Measurements from ENCODE around the gene ARHGDIB.

ARHGDIB gene

GRCh38 chr12:14961466-14962152, at the start of gene ARHGDIB:
ARHGDIB (minus strand) TSS chr12:14961601; CDS start chr12:14950712, 10,889 bp downstream.
- TF ChIP-seq CTCF (IDR thresholded peaks at IDR 0.05), result no peak

GRCh38 chr12:15011162-15011561, 49.8 kb upstream of the ARHGDIB start:
- 0 out of 2 replicates have a peak, but pooled peaks have one; percentile 20 for TF ChIP-seq CTCF (IDR thresholded peaks at IDR 0.05)

- no peak for TF ChIP-seq CTCF (IDR thresholded peaks at IDR 0.05)
Observed at GRCh38 chr12:15007551-15007950, 46.1 kb upstream of the ARHGDIB start.

- TF ChIP-seq CTCF (IDR thresholded peaks at IDR 0.05), result no peak
Observed at GRCh38 chr12:15005064-15005463, 43.7 kb upstream of the ARHGDIB start.

DNA sequence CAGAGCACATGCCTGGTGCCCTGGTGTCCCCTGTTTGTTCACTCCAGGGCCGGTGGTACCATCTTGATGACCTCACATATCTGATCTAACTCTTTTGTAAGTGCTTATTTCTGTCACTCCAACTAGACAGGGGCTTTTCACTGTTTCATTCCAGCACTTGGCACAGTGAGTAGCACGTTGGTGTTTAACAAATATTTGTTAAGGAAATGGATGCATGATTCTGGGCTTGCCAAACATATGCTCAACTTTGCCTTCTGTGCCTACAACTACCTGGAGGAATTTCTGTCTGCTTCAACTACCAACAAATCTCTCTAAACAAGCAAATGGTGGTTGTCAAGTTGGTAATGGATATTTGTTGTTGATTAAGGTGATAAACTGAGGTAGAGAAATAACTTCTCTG, 43.0 kb upstream of the ARHGDIB start:
- TF ChIP-seq CTCF (IDR thresholded peaks at IDR 0.05), result no peak

- no peak for TF ChIP-seq CTCF (IDR thresholded peaks at IDR 0.05)
Observed at GRCh38 chr12:15001733-15002382, 40.5 kb upstream of the ARHGDIB start.

DNA sequence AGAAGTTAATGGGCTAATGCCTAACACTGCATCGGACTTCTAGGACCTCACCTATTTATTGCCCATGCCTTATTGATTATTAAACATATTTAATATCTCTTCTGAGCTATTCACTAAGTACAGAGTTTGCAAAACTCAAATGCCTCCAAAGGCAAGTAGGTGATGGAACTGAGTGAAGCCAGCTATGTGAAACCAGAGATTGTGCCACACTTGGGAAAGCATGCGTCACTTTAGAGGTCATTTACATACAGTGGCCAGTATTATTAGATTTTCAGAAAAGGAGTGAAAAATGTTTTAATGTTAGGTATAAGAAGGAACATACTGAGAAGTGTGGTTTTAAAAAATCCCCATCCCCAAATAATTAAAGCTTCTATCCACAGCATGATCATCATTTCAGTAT, 39.2 kb upstream of the ARHGDIB start:
- TF ChIP-seq CTCF (IDR thresholded peaks at IDR 0.05), result no peak
